ENCODE data around the gene S100A12. TPM values are rescaled to one million over a fixed set of nuclear protein-coding genes. Genes with fewer than 3 reads are reported as not detected.
A peak's percentile ranks its signal among the peaks of the same experiment; 100 is the strongest.

S100A12 gene
- total RNA-seq, 1 experiment from 2014 or later: not detected

DNA sequence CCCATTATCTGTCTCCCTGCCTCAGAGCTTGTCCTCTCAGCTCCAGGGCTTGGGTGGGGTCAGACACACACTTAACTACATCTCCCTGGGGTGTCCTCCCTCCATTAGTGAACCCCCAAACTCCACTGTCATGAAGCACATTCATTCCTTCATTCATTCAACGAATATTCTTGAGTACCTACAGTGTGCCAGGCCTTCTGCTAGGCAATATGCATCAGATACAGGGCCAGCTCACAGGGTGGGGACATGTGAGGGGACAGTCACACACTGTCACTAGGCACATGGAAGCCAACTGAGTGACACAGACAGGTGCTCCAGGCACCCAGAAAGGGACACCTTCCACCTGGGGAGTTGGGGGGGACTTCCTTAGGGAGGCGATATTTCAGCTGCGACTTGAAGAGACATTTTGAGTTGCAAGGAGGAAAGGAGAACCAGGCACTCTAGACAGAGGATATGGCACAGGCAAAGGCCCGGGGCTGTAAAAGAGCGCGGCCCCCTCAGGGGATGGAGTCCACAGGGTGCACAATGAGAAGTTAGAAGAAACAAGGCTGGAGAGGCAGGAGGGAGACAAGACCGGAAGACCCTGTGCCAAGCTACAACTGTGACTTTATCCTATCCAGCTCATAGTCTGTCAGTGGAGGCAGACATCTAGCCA lies 24.1 kb upstream of the S100A12 start:
- DNase-seq (ENCODE audit: low read depth, low spot score): no peak
- in situ Hi-C loops (cut with HindIII; ENCODE audit: low pct_unique_long_range_greater_than_20kb, low sequenced_read_pairs): no loop called here

DNA sequence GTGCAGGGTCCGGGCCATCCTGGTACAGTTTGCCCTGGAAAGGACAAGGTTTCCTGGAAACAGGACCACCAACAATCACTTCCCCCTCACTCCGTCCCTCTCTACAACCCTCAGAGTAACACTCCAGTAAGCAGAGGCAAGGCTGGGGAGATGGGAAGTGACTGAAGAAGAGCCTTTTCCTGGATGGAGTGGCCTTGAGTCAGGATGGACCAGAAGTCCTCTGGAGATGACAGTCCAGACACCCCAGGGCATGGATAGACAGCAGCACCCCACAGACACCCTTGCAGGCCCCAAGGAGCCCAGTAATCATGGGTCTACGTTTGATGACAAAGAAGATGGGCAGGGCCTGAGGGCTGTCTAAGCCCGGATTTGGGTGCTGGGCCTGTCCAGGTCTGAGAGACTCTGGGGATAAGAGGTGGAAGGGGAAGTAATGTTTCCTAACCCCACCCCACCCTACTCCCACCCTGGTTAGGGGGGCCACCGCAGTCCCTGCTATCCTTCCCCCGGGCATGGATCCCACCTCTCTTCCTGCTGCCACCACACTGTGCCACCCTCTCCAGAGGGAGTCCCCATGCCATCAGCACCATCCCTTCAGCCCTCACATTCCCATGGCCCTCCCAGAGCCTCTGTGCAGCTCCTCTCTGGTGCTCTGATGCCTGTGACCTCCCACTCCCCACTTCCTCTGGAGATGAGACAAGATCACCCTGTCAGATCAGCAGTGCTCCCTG lies 22.7 kb upstream of the S100A12 start:
- in situ Hi-C loops (cut with HindIII; ENCODE audit: low pct_unique_long_range_greater_than_20kb, low sequenced_read_pairs): no loop called here

DNA sequence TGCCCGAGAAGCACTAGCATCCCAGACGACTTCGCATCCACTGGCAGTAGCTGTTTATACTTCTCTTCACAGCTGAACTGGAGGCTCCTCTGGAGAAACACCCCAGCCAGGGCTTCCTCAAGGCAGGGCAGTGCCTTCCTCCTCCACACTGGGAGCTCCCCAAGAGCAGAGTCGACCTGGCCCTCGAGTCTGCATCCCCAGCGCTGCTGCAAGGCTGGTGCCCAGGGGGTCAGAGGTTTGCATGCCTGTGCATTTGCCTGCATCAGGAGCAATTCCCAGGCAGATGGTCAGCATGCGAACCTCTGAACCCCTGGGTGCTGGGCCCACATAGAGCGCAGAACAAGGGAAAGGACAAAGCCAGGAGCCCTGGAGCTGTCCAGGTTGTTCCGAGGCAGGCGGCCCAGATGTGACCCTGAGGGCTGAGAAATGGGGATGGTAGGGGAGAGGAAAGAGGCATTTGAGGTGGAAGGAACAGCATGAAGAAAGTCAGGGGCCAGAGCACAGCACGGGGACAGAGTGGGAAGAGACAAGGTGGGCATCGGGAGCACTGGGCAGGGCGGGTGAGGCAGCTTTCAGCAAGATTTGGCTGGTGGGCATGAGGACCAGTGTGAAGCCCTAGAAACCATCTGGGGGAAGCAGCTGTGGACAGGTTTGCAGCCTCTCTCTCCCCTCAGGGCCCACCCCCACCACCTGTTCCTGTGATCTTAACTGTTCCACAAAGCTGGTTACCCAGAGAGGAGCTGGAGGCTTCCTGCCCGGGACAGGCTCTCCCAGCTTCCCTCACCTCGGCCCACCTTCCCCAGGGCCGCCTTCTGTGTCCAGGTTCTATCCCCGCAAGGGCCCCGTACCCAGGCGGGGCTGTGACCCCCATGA lies 21.9 kb upstream of the S100A12 start:
- DNase-seq (ENCODE audit: low read depth, low spot score): no peak
- in situ Hi-C loops (cut with HindIII; ENCODE audit: low pct_unique_long_range_greater_than_20kb, low sequenced_read_pairs): no loop called here

More for the DNA sequence above, 22.7 kb upstream of the S100A12 start:
- DNase-seq (ENCODE audit: low read depth, low spot score): no peak

DNA sequence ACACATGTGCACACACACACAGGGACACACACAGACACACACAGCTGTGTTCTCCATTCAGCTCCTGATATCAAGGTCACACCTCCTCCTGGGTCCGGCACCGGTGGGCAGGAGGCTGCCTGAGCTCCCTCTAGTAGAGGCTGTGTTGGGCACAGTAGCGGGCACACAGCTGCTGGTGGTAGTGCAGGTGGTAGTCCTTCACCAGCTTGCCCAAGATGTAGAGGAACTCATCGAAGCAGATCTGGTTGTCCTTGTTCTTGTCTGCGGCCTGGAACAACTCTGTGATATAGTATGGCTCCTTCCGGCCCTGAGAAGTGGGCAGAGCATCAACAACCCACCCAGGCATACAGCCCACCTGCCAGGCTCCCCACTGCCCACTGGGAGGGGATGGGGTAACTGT lies 21.0 kb upstream of the S100A12 start:
- DNase-seq (ENCODE audit: low read depth, low spot score): no peak
- in situ Hi-C loops (cut with HindIII; ENCODE audit: low pct_unique_long_range_greater_than_20kb, low sequenced_read_pairs): no loop called here

DNA sequence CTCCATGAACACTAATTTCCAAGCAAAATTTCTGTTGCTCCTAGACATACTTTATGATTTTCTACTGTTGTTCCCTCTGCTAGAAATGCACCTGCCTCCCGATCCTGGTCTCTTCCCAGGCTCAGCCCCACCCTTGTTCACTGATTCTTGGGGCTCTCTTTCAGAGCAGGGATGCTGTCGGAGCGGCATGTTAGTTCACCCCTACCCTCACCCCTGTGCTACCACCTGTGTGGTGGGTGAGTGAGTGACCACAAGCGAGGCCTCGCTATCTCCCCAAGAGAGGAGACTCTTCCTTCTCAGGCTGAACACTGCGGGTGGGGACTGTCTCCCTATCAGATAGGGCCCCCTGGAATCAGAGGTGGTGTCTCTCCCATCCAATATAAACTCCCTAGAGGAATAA lies 20.4 kb upstream of the S100A12 start:
- in situ Hi-C loops (cut with HindIII; ENCODE audit: low pct_unique_long_range_greater_than_20kb, low sequenced_read_pairs): no loop called here
- DNase-seq (ENCODE audit: low read depth, low spot score): no peak

DNA sequence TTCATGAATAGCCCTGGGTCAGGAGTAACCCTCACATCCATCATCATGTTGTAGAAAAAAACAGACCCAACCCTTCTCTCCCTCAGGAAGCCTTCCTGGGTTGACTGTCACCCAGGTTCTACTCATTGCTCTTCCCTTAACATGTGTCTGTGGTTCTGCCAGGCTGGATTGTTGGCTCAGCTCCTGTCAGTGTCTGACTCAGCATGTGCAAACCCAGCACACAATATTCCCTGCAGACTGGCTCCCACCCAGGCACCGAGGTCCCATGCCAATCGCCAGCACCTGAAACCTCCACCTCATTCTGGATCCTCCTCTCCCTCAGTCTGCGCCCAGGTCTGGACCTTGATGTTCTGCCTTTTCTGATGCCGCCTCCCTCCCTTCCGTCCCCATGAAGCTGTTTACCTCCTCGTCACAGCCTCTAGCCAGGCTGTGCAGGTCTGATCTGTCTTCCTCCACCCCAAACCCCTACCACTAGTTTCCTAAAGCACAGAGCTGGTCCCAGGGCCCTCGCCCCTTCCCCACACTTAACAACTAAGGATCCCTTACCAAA lies 19.8 kb upstream of the S100A12 start:
- in situ Hi-C loops (cut with HindIII; ENCODE audit: low pct_unique_long_range_greater_than_20kb, low sequenced_read_pairs): no loop called here
- no peak for DNase-seq (ENCODE audit: low read depth, low spot score)

DNA sequence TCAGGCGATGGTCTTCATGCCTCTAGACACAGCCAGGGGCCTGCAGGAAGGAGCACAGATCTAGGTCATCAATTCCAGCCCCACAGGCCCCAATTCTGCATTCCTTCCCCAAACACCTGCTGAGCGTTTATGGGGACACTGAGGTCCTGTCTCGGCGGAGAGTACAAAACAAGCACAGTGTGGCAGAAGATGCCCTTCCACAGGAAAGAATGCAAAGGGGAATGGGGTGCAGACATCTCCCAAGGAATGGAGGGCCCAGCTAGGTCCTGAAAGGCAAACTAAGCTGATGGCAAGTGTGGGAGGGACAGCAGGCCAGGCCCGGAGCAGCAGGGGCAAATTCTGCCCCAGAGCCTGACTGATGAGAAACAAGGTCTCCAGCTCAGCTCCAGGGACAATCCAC lies 19.0 kb upstream of the S100A12 start:
- in situ Hi-C loops (cut with HindIII; ENCODE audit: low pct_unique_long_range_greater_than_20kb, low sequenced_read_pairs): no loop called here
- DNase-seq (ENCODE audit: low read depth, low spot score): no peak

DNA sequence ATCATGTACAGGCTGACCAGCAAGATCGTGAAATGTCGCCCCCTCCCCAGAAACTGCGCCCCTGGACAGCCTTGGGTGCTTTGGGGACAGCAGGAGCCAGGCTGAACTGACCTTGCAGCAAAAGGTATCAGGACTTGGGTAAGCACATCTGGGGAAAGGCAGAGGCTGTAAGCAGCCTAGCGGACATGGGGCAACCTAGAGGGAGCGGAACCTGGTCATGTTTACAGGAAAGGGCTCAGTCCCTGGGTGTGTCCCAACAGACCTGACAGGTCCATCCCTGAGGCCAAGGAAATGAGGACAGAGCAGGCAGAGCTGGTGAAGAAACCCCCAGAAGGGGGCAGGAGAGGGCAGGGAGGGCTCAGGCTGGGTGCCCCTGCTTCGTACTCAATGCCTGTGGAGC lies 18.5 kb upstream of the S100A12 start:
- DNase-seq (ENCODE audit: low read depth, low spot score): peak; percentile 11
- in situ Hi-C loops (cut with HindIII; ENCODE audit: low pct_unique_long_range_greater_than_20kb, low sequenced_read_pairs): no loop called here

DNA sequence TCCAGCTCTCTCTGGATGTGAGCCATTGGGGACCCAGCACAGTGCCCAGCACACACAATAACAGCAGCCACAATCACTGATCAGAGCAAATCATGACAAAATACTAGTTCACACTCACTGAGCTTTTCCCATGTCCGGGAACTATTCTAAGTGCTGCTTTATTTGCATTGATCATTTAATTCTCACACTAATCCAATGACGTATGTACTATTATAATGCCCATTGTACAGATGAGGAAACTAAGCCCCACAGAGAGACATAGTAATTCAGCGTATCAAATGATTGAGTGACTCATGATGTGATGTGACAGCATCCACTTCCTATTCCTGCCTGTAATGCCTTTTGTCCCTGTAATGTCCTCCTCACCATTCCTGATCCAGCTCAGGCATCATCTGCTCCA lies 17.4 kb upstream of the S100A12 start:
- in situ Hi-C loops (cut with HindIII; ENCODE audit: low pct_unique_long_range_greater_than_20kb, low sequenced_read_pairs): no loop called here
- no peak for DNase-seq (ENCODE audit: low read depth, low spot score)

DNA sequence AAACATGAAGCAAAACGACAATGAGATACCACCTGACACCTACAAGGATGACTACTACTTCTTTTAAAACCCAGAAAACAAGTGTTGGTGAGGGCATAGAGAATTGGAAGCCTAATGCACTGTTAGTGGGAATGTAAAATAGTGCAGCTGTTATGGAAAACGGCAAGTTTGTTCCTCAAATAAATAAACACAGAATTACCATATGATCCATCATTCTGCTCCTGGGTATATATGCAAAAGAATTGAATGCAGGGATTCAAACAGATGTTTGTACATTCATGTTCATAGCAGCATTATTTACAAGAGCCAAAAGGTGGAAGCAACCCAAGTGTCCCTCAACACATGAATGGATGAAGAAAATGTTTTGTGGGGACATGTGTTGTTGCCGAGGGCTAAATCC lies 16.8 kb upstream of the S100A12 start:
- in situ Hi-C loops (cut with HindIII; ENCODE audit: low pct_unique_long_range_greater_than_20kb, low sequenced_read_pairs): no loop called here
- DNase-seq (ENCODE audit: low read depth, low spot score): no peak

DNA sequence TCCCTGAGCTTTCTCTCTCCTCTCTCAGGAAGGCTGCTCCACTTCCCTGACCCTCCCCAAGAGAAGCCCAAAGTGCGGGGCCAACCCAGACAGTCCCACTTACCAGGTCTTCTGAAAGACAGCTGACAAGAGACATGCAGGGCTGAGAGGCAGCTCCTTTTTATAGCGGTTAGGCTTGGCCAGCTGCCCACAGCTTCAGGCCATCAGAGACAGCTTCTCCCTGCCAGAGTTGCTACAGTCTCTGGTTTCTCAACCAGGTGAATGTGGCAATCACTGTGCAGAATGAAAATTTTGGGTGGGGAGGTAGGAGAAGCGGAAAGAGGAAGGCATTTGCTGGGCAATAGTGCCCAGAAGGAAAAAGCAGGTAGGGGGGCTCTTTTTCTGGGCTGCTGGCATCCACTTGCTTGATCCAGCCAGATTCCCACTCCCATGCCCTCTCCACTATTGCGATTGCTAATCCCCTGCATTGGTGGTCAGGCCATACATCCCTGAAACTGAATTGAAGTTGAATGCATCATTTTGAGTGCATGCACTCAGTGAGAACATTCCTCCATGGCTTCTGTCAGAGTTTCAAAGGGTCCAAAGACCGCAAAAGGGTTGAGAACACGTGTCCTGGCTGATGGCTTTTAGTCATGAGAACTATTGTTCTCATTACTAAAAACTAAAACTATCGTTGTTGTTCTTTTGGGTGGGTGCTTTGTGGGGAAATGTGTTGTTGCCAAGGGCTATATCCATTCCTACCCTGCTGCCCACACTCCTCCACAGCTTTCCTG lies 15.7 kb upstream of the S100A12 start, which contains the start of gene S100A8:
Gene S100A8, minus strand, starts transcription at position 136 of the 773 bp plus-strand sequence. CDS start 538 bp downstream, outside the sequence.
- peak; percentile 15 for DNase-seq (ENCODE audit: low read depth, low spot score)
- in situ Hi-C loops (cut with HindIII; ENCODE audit: low pct_unique_long_range_greater_than_20kb, low sequenced_read_pairs): no loop called here

DNA sequence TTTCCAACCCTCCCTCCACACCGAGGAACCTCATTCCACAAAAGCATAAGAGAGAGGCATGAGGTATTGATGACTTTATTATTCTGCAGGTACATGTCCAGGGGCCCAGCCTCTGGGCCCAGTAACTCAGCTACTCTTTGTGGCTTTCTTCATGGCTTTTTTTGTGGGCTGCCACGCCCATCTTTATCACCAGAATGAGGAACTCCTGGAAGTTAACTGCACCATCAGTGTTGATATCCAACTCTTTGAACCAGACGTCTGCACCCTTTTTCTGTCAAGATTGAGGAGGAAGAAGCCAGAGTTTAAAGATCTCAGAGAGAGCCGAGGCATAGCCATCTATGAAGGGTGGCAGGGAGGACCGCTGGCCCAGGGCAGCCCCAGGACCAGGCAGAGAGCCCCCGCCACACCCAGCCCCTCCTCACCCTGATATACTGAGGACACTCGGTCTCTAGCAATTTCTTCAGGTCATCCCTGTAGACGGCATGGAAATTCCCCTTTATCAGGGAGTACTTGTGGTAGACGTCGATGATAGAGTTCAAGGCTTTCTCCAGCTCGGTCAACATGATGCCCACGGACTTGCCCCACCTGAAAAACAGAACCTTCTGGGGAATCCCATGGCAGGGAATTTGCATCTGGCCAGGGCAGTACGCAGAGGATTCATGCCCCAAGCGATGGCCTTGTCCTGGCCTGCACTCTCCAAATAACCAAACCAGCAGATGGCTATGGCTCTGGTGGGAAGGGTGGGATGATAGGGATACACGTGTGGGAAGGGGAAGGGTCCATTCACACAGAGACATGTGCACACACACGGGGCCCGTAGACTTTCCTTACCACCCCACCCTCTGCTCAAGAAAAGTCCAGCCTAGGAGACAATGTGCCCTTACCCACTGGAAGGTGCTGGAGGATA lies 14.8 kb upstream of the S100A12 start:
- in situ Hi-C loops (cut with HindIII; ENCODE audit: low pct_unique_long_range_greater_than_20kb, low sequenced_read_pairs): no loop called here
- no peak for DNase-seq (ENCODE audit: low read depth, low spot score)

DNA sequence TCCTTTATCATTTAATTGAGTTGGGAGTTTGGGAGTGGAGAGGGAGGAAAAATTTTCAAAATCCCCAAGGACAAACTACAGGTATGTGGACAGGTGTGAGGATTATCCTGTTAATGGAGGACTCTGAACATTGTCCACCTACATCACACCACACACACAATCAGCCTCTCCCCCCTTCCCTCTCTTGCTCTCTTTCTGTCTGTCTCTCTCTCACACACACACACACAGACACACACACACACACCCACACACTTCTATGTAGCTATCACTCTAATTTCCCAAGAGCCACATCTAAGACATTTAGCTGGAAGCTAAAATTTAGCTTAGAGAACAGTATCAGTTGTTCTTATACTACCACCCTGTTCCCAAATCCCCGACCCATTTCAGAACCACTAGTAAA lies 14.0 kb upstream of the S100A12 start:
- in situ Hi-C loops (cut with HindIII; ENCODE audit: low pct_unique_long_range_greater_than_20kb, low sequenced_read_pairs): no loop called here
- DNase-seq (ENCODE audit: low read depth, low spot score): no peak

DNA sequence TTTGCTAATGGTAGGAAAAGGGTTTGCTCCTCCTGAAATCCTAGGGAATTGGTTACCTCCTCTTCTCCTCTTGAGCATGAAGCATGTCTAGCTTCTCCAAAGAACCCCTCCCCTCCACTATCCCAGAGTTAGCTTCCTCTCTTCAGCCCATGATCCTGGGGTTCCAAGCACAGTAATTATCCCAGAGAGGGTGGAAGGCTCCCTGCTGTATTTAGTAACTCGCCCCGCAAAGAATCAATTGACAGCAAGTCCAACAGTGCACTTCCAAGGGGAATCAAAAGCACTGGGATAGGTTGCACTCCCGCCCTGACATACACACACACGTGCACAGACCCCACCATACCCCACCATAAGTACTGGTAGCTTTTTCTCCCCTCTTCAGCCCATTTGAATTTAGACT lies 12.4 kb upstream of the S100A12 start:
- no peak for DNase-seq (ENCODE audit: low read depth, low spot score)
- in situ Hi-C loops (cut with HindIII; ENCODE audit: low pct_unique_long_range_greater_than_20kb, low sequenced_read_pairs): no loop called here

DNA sequence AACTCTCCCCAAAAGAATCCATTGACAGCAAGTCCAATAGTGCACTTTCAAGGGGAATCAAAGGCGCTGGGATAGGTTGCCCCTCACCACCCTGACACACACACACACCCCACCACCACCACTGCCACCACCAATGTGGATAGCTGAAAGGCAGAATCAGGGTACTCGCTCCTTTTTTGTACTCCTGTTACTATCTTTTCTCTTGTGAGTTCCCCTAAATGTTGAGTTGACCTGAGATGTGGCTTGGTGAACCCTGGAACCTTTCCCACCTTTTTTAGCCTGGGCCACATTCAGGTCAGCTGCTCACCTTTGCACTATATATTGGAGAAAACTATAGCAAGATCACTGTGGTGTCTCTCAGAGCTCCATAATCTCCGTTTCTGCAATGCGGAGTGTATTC lies 11.6 kb upstream of the S100A12 start:
- no peak for DNase-seq (ENCODE audit: low read depth, low spot score)
- in situ Hi-C loops (cut with HindIII; ENCODE audit: low pct_unique_long_range_greater_than_20kb, low sequenced_read_pairs): no loop called here

DNA sequence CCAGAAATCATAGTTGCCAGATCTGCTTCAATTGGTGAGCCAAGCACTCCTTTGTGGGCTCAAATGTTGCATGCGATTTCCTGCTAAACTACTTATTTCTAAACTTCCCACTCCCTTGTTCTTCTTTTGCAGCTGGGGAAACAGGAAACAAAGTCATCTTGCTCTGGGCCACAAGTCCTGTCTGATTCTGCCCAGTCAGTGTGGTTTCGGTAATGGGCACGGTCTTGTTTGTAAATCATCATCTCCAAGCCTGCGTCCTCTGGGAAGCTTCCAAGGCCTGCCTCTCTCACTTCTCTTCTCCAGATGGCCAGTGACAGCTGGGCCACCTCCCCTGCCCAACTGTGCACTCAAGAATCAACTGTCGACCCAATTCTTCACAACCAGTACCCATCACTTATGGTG lies 11.1 kb upstream of the S100A12 start:
- no peak for DNase-seq (ENCODE audit: low read depth, low spot score)
- in situ Hi-C loops (cut with HindIII; ENCODE audit: low pct_unique_long_range_greater_than_20kb, low sequenced_read_pairs): no loop called here
